K562 (cell line): ENCODE results near the gene RNF212B. TPM values are rescaled to one million over a fixed set of nuclear protein-coding genes. Genes with fewer than 3 reads are reported as not detected.

Experiments
- CBFA2T2 ChIP-seq: fragments of 450-650 bp; conservative IDR thresholded peaks from 2 replicates; pipeline ENCODE4 v1.6.1; 2017; ENCODE audit warnings: mild to moderate bottlenecking
- CCAR2 ChIP-seq: fragments of 200-400 bp; formaldehyde crosslinking; IDR thresholded peaks from 2 replicates; pipeline ENCODE4 v1.6.1; 2017; ENCODE audit warnings: mild to moderate bottlenecking, low read depth, low read length
- EP300 ChIP-seq: IDR thresholded peaks from 2 replicates; pipeline ENCODE4 v1.6.1; 2012; ENCODE audit warnings: low read length, improper control_type of control experiment
- EP400 ChIP-seq: fragments of 450-650 bp; IDR thresholded peaks from 2 replicates; pipeline ENCODE4 v1.6.1; 2017; ENCODE audit warnings: antibody characterized with exemption, mild to moderate bottlenecking, moderate library complexity
- FOXK2 ChIP-seq, 2 experiments: fragments of 450-650 bp; IDR thresholded peaks in 1 of 2; conservative IDR thresholded peaks in 1 of 2; 2 replicates each; pipeline ENCODE4 v1.6.1; 2016; ENCODE audit warnings: low read depth in 2 of 2, mild to moderate bottlenecking in 1 of 2
- LEF1 ChIP-seq: fragments of 450-650 bp; IDR thresholded peaks from 2 replicates; pipeline ENCODE4 v1.6.1; 2016; ENCODE audit warnings: mild to moderate bottlenecking
- MLLT1 ChIP-seq, 2 experiments: fragments of 450-650 bp; IDR thresholded peaks; 2 replicates each; pipeline ENCODE4 v1.6.1; 2016
- NR1H2 ChIP-seq: sonication (generic); formaldehyde crosslinking; IDR thresholded peaks from 2 replicates; pipeline ENCODE4 v1.4.0; 2020; ENCODE audit warnings: mild to moderate bottlenecking, missing genetic modification reagents
- TSHZ1 ChIP-seq: fragments of 250-450 bp; sonication (Bioruptor Pico); IDR thresholded peaks from 2 replicates; pipeline ENCODE4 v1.4.0; 2020; ENCODE audit warnings: mild to moderate bottlenecking, moderate library complexity
- ZC3H4 ChIP-seq: sonication (generic); formaldehyde crosslinking; IDR thresholded peaks from 2 replicates; pipeline ENCODE4 v1.9.0; 2021; ENCODE audit warnings: missing genetic modification reagents, borderline replicate concordance
- ZNF146 ChIP-seq: IDR thresholded peaks from one replicate; pipeline ENCODE4 v1.6.1; 2018; ENCODE audit warnings: missing compliant biosample characterization; ENCODE audit not compliant: unreplicated experiment
- ZNF165 ChIP-seq: fragments of 250-450 bp; sonication (Bioruptor Pico); IDR thresholded peaks from 2 replicates; pipeline ENCODE4 v1.4.0; 2020; ENCODE audit warnings: borderline replicate concordance
- ZNF263 ChIP-seq: sonication (generic); formaldehyde crosslinking; IDR thresholded peaks from 2 replicates; pipeline ENCODE4 v1.8.0; 2022; ENCODE audit warnings: mild to moderate bottlenecking, missing genetic modification reagents, borderline replicate concordance
- polyA plus RNA-seq, 8 experiments: library from polyadenylated mRNA; depleted of rRNA in 4 of 8; stranded (reverse) in 5 of 8; unstranded in 3 of 8; fragments of >200 nt; fragmentation: Nextera tagmentation in 2 of 8; fragmentation: Illumina TruSeq in 1 of 8; extraction: Ambion mirVana in 2 of 8; extraction: Trizol in 1 of 8; gene quantifications; 2 replicates each; pipeline versions ENCODE4 v1.2.1 to v1.2.3, GENCODE V29; 2011 to 2014; ENCODE audit warnings: inconsistent platforms in 1 of 8, missing spikeins in 1 of 8
- total RNA-seq, 7 experiments: library from RNA; depleted of rRNA in 6 of 7; stranded (reverse); fragments of >200 nt in 6 of 7; fragmentation: Illumina TruSeq in 2 of 7; extraction: Trizol in 2 of 7; gene quantifications; 2 replicates each; pipeline versions ENCODE4 v1.2.1 to v1.2.3, GENCODE V29; 2011 to 2021; ENCODE audit warnings: low replicate concordance in 1 of 7
- TF ChIP-seq, protein P1 (sequence below): fragments of 250-450 bp; sonication (Bioruptor Pico); IDR thresholded peaks from 2 replicates; pipeline ENCODE4 v1.4.0; 2020; ENCODE audit warnings: mild to moderate bottlenecking, moderate library complexity, borderline replicate concordance
- TF ChIP-seq, protein P2 (sequence below), 3 experiments: fragments of 200-800 bp in 1 of 3; fragments of 250-450 bp in 1 of 3; fragments of 450-650 bp in 1 of 3; sonication (Bioruptor Pico) in 1 of 3; sonication (Bioruptor generic) in 1 of 3; formaldehyde crosslinking in 1 of 3; IDR thresholded peaks; 2 replicates each; pipeline versions ENCODE4 v1.6.1 to v1.8.0; 2016 to 2022; ENCODE audit warnings: mild to moderate bottlenecking in 2 of 3, missing genetic modification characterization in 2 of 3, missing compliant biosample characterization in 1 of 3, moderate library complexity in 1 of 3

Gene RNF212B
- total and polyA plus RNA-seq, 9 of the 15 experiments (the other 6 are each of a cell fraction or from before 2014, with no cell fraction given) = 0.15 to 0.43 (median 0.27) TPM; not detected in 3

- TF ChIP-seq, protein P1, sequence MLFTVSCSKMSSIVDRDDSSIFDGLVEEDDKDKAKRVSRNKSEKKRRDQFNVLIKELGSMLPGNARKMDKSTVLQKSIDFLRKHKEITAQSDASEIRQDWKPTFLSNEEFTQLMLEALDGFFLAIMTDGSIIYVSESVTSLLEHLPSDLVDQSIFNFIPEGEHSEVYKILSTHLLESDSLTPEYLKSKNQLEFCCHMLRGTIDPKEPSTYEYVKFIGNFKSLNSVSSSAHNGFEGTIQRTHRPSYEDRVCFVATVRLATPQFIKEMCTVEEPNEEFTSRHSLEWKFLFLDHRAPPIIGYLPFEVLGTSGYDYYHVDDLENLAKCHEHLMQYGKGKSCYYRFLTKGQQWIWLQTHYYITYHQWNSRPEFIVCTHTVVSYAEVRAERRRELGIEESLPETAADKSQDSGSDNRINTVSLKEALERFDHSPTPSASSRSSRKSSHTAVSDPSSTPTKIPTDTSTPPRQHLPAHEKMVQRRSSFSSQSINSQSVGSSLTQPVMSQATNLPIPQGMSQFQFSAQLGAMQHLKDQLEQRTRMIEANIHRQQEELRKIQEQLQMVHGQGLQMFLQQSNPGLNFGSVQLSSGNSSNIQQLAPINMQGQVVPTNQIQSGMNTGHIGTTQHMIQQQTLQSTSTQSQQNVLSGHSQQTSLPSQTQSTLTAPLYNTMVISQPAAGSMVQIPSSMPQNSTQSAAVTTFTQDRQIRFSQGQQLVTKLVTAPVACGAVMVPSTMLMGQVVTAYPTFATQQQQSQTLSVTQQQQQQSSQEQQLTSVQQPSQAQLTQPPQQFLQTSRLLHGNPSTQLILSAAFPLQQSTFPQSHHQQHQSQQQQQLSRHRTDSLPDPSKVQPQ (CRISPR knock-in tag) = no peak
- TF ChIP-seq EP400 (no peak), TSHZ1 (CRISPR knock-in tag) (no peak), ZNF165 (CRISPR knock-in tag) (no peak), ZNF146 (CRISPR knock-in tag) (no peak), NR1H2 (CRISPR knock-in tag) (no peak), CBFA2T2 (no peak), EP300 (no peak), CCAR2 (no peak), ZNF263 (CRISPR knock-in tag) (no peak; the same call in 1 of the 2 replicates), FOXK2 (conservative IDR thresholded peaks at IDR 0.05 in 1 of 2, IDR thresholded peaks at IDR 0.05 in 1 of 2; ENCODE audit: low read depth in 2 of 2) (no peak), ZC3H4 (CRISPR knock-in tag) (no peak), LEF1 (no peak; the same call in 1 of the 2 replicates), MLLT1 (IDR thresholded peaks at IDR 0.05) (peak; percentile 15 to 75; a peak in 1 of 4 replicates)
- TF ChIP-seq, protein P2, sequence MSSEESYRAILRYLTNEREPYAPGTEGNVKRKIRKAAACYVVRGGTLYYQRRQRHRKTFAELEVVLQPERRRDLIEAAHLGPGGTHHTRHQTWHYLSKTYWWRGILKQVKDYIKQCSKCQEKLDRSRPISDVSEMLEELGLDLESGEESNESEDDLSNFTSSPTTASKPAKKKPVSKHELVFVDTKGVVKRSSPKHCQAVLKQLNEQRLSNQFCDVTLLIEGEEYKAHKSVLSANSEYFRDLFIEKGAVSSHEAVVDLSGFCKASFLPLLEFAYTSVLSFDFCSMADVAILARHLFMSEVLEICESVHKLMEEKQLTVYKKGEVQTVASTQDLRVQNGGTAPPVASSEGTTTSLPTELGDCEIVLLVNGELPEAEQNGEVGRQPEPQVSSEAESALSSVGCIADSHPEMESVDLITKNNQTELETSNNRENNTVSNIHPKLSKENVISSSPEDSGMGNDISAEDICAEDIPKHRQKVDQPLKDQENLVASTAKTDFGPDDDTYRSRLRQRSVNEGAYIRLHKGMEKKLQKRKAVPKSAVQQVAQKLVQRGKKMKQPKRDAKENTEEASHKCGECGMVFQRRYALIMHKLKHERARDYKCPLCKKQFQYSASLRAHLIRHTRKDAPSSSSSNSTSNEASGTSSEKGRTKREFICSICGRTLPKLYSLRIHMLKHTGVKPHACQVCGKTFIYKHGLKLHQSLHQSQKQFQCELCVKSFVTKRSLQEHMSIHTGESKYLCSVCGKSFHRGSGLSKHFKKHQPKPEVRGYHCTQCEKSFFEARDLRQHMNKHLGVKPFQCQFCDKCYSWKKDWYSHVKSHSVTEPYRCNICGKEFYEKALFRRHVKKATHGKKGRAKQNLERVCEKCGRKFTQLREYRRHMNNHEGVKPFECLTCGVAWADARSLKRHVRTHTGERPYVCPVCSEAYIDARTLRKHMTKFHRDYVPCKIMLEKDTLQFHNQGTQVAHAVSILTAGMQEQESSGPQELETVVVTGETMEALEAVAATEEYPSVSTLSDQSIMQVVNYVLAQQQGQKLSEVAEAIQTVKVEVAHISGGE (CRISPR knock-in tag; IDR thresholded peaks at IDR 0.05) = no peak
Measured at GRCh38 chr14:23286020-23286901, 48.5 kb downstream of the RNF212B start, which contains the start of gene HOMEZ (continued).
